Fibroblast of lung (primary cell): Measurements from ENCODE around the gene SH3GL1.

Source experiments
- CTCF ChIP-seq, 2 donors: IDR thresholded peaks in 1 of 2; conservative IDR thresholded peaks in 1 of 2; 1 replicate in 1 of 2; 2 replicates in 1 of 2; pipeline ENCODE4 v1.5.1; 2011 to 2012; ENCODE audit warnings: low read length in 2 of 2, control low read depth in 1 of 2, inconsistent platforms in 1 of 2, low read depth in 1 of 2, mild to moderate bottlenecking in 1 of 2
- EZH2 ChIP-seq: IDR thresholded peaks from 2 replicates; pipeline ENCODE4 v1.5.1; 2012; ENCODE audit warnings: low read length, control low read depth, mild to moderate bottlenecking; ENCODE audit errors: missing control alignments

- TF ChIP-seq EZH2: no peak
- TF ChIP-seq CTCF (conservative IDR thresholded peaks at IDR 0.05 in 1 of 2, IDR thresholded peaks at IDR 0.05 in 1 of 2; ENCODE audit: low read depth in 1 of 2, low read length in 2 of 2): no peak
These were observed 20.7 kb downstream of the SH3GL1 start for GRCh38 chr19:4379383-4380253.
